SK-N-SH treated with all-trans-retinoic acid at 6 μM for 48 hours (cell line): ENCODE data around the gene LMF1.

Experiments
- PATZ1 ChIP-seq: fragments of 250-450 bp; sonication (Bioruptor Pico); IDR thresholded peaks from 2 replicates; pipeline ENCODE4 v1.8.0; 2020; ENCODE audit warnings: mild to moderate bottlenecking, moderate library complexity, borderline replicate concordance
- RARB ChIP-seq: fragments of 250-450 bp; sonication (Bioruptor Pico); IDR thresholded peaks from 2 replicates; pipeline ENCODE4 v1.8.0; 2021; ENCODE audit warnings: mild to moderate bottlenecking, moderate library complexity
- TSHZ2 ChIP-seq: fragments of 250-450 bp; sonication (Bioruptor Pico); IDR thresholded peaks from 2 replicates; pipeline ENCODE4 v1.5.0; 2020; ENCODE audit warnings: mild to moderate bottlenecking, moderate library complexity

GRCh38 chr16:1012722-1013592 is 42.2 kb upstream of the LMF1 start:
- TF ChIP-seq RARB (CRISPR knock-in tag): no peak
- TF ChIP-seq TSHZ2 (CRISPR knock-in tag): no peak
- TF ChIP-seq PATZ1 (CRISPR knock-in tag): no peak
